Measurements from ENCODE around the gene RPS19BP1.

DNA sequence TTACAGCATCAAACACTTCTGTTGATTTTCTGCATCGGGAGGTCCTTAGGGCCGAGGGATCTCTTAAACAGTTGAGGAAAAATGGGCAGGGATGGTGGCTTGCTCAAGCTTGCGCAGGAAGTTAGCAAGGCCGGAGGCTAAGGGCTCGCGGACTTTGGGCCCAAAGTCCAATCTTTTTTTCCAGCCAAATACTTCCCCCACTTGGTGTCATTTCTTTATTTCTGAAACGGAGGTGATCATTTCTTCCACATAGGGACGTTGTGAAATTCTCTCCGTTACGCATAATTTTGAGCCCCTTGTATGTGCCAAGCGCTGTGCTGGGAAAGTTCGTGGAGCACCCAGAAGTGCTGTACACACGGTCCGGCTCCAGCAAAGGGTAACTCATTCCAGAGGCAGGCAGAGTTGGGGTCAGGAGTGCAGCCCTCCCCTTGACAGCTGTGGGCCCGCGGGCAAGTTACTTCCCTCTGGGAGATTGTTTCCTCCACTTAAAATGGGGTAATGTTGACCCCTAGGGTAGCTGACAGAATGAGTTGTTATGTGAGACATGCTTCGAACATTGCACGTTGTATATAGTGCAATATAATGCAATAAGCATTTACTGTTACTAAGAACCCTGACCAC, 29.6 kb downstream of the RPS19BP1 start:
- TF ChIP-seq, protein P1, sequence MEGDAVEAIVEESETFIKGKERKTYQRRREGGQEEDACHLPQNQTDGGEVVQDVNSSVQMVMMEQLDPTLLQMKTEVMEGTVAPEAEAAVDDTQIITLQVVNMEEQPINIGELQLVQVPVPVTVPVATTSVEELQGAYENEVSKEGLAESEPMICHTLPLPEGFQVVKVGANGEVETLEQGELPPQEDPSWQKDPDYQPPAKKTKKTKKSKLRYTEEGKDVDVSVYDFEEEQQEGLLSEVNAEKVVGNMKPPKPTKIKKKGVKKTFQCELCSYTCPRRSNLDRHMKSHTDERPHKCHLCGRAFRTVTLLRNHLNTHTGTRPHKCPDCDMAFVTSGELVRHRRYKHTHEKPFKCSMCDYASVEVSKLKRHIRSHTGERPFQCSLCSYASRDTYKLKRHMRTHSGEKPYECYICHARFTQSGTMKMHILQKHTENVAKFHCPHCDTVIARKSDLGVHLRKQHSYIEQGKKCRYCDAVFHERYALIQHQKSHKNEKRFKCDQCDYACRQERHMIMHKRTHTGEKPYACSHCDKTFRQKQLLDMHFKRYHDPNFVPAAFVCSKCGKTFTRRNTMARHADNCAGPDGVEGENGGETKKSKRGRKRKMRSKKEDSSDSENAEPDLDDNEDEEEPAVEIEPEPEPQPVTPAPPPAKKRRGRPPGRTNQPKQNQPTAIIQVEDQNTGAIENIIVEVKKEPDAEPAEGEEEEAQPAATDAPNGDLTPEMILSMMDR (IDR thresholded peaks at IDR 0.05 in 4 of 5, conservative IDR thresholded peaks at IDR 0.05 in 1 of 5), result no peak
- no peak for TF ChIP-seq POLR2A (IDR thresholded peaks at IDR 0.05)
